Neural progenitor cell (in vitro differentiated cells): ENCODE data around the gene SLC9A3.

Source experiments
- CTCF ChIP-seq: fragments of 200-600 bp; sonication (generic); IDR thresholded peaks from 2 replicates; pipeline ENCODE4 v1.5.1; 2017; ENCODE audit warnings: antibody characterized with exemption, mild to moderate bottlenecking
- EZH2 ChIP-seq: fragments of 200-600 bp; sonication (generic); IDR thresholded peaks from 2 replicates; pipeline ENCODE4 v1.6.1; 2017; ENCODE audit warnings: antibody characterized with exemption, mild to moderate bottlenecking, moderate library complexity
- EZH2phosphoT487 ChIP-seq: fragments of 200-600 bp; sonication (generic); IDR thresholded peaks from 2 replicates; pipeline ENCODE4 v1.6.1; 2017; ENCODE audit warnings: antibody characterized with exemption

- no peak for TF ChIP-seq CTCF
- TF ChIP-seq EZH2: peak; percentile 57
- peak; percentile 73 for TF ChIP-seq EZH2phosphoT487
These were observed 3.7 kb upstream of the SLC9A3 start for GRCh38 chr5:527646-528628.
